GM21367 (cell line): ENCODE data around the gene DRICH1.
"Not testable (repeated sequence)": the region's sequence is repeated elsewhere in the genome, so short reads cannot be mapped to it uniquely, and the experiment has no call there.

Experiments
- ATAC-seq: cut with Tn5 transposase; IDR thresholded peaks from one replicate; pipeline ENCODE4 v1.9.1; 2021; ENCODE audit not compliant: unreplicated experiment

Gene DRICH1

DNA sequence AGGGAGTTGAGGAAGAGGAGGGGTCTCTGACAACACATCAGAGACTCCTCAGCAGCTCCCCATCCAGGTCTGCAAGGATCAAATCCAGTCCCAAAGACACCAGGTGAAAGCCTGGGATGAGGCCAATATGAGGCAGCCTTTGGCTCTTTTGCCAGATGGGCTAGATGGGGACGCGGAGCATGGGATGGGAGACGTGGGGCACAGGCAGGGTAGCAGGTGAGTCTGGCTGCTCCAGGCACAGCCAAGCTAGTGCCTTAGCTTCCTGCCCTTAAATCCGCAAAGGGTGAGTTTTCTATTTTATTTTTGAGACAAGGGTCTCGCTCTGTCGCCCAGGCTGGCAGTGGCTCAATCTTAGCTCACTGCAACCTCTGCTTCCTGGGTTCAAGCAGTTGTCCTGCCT is 19.6 kb upstream of the DRICH1 start:
- no peak for ATAC-seq

- no peak for ATAC-seq
Observed at GRCh38 chr22:23649071-23649501, 17.0 kb upstream of the DRICH1 start.

GRCh38 chr22:23646526-23646925 is 14.4 kb upstream of the DRICH1 start:
- ATAC-seq: not testable (repeated sequence)

DNA sequence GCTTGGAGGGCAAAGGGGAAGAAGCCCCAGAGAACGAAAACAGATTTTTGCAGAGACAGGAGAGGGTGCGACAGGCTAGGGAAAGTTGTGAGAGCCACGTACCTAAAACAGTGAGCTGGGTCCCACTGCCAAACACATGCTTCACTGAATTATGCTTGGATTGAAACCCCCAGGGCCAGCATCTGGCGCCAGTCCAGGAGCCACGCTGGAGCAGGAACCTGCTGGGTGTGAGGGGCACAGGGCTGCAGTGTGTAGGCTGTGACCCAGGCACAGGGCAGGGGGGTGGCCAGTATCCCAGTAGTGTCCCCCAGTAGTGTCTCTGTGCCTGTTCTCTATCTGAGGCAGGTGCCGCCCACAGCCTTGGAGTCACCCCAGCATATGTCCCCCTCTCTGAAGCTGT is 8.1 kb upstream of the DRICH1 start:
- ATAC-seq: not testable (repeated sequence)

GRCh38 chr22:23639661-23640060 is 7.5 kb upstream of the DRICH1 start:
- ATAC-seq: no peak

DNA sequence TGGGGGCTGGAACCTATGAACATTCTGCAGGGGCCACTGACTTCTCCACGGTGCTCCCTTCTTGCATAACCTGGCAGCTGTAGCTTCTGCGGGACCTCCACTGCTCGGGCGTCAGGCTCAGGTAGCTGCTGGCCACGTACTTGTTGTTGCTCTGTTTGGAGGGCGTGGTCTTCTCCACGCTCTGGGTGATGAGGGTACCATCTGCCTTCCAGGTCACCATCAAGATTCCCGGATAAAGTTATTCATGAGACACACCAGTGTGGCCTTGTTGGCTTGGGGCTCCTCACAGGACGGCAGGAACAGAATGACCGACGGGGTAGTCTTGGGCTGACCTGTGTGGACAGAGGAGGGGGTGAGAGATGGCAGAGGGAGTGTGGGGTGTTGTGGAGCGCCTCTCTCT is 6.5 kb upstream of the DRICH1 start:
- ATAC-seq: no peak

DNA sequence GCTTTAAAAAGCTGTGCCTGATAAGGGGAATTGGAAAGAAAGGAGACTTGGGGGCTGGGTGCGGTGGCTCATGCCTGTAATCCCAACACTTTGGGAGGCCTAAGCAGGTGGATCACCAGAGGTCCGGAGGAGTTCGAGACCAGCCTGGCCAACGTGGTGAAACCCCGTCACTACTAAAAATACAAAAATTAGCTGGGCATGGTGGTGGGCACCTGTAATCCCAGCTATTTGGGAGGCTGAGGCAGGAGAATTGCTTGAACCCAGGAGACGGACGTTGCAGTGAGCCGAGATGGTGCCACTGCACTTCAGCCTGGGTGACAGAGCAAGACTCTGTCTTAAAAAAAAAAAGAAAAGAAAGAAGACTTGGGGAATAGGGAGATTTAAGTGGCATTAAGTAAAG is 3.2 kb upstream of the DRICH1 start:
- ATAC-seq: not testable (repeated sequence)

DNA sequence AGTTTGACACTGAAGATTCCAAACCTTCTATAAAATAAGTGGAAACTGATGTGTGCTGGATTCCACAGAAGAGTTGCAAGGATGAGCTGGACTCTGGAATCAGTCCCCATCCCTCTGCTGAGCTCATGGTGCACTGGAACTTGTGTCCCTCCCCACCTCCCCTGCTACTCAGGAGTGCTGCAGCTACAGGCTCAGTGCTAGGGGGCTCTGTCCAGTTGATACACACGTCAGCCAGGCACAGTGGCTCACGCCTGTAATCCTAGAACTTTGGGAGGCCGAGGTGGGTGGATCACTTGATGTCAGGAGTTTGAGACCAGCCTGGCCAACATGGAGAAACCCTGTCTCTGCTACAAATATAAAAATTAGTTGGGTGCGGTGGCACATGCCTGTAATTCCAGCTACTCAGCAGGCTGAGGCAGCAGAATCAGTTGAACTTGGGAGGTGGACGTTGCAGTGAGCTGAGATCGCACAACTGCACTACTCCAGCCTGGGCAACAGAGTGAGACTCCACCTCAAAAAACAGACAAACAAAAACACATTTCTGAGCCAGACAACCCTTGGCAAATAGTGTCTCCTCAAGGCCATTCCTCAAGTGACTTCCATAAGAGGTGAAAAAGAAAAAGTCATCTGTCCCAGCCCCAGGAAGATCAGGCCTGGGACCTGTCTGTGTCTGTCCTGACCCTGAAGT is 3.9 kb downstream of the DRICH1 start:
- not testable (repeated sequence) for ATAC-seq

DNA sequence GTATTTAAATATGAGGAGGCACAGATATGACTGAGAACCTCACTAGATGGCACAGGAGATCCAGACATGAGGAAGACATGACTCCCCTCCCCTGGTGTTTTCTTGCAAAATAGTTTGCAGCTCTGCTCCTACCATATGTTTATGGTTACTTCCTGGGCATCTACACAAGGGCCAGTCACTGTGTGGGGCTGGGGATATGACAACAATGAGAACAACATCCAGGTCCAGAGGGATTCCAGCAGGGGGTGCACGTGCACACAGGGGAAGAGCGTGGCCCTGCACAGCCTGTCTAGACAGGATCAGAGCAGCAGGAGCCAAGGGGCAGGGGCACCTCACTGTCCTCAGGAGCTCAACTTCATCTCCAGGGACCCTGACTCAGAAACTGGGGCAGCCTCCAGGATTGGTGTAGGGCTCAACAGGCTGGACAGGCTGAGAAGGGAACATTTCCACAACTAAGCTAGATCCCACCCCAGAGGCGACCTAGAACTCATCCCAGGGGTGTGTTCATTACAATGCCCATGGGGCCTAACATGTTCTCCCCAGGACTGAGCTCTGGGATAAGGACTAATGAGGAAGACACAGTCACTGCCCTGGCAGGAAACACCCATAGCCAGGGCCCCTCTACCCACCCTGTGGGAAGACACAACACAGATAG is 4.6 kb downstream of the DRICH1 start:
- not testable (repeated sequence) for ATAC-seq

- ATAC-seq: no peak
Observed at GRCh38 chr22:23626286-23626975, 5.7 kb downstream of the DRICH1 start.

GRCh38 chr22:23622634-23623033 is 9.5 kb downstream of the DRICH1 start:
- ATAC-seq: no peak

GRCh38 chr22:23621916-23622315 is 10.2 kb downstream of the DRICH1 start:
- ATAC-seq: not testable (repeated sequence)

DNA sequence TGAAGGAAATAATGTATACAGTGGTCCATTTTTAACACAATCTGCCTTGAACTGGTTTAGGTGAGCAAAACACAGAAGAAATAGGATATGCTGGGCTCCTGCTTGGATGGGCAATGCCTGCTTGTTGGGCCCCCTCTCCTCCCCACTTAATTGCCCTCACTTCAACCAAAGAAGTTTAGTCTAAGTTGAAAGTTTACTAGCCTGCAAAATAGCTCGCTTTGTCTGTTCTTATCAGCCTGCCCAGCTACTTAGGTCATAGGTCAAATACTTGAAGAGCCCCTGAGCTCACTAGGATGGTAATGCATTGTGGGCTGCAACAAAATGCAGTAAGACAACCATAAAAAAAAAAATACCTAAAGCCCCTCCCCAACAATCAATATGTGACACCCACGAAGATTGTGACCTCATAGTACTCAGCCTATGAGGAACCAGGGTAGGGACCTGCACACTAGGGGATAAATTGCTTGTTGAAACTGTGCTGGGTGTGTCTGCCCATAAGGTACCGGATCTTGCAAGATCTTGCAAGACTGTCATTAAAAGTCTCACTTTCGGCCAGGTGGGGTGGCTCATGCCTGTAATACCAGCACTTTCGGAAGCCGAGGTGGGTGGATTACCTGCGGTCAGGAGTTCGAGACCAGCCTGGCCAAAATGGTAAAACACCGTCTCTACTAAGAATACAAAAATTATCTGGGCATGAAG is 10.9 kb downstream of the DRICH1 start:
- ATAC-seq: no peak

DNA sequence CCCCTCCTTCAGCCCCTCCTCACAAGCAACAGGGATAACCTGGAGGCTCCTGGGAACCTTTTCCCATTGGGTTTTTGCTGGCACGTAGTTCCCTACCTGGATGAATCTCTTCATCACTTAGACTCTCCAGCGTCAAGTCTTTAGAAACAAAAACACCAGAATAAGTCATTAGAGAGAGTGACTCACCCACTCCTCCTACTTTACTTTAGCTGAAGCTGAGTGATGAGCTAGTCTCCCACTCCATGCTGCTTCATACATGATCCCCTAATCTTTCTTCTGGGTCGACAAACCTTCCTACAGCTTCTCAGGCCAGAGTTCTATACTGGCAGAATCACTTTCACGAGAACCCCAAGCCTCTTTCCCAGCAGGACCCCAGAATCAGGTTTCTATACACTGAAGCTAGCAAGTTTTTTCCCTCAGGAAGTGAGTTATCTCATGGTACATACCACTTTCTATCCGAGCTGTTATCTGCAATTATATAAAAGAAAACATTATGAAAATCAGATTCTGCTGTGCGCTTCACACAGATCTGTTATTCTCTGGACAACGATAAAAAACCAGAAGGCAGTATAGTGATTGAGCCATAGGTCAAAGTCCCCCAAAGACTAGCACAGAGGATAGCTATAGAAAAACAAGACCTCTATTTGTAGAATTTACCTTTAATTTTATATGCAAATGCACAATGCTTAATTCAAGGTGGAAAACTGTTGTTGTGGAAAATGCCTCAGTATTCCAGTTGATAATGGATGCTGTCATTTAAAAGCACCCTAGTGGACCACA is 18.7 kb downstream of the DRICH1 start:
- ATAC-seq: no peak

DNA sequence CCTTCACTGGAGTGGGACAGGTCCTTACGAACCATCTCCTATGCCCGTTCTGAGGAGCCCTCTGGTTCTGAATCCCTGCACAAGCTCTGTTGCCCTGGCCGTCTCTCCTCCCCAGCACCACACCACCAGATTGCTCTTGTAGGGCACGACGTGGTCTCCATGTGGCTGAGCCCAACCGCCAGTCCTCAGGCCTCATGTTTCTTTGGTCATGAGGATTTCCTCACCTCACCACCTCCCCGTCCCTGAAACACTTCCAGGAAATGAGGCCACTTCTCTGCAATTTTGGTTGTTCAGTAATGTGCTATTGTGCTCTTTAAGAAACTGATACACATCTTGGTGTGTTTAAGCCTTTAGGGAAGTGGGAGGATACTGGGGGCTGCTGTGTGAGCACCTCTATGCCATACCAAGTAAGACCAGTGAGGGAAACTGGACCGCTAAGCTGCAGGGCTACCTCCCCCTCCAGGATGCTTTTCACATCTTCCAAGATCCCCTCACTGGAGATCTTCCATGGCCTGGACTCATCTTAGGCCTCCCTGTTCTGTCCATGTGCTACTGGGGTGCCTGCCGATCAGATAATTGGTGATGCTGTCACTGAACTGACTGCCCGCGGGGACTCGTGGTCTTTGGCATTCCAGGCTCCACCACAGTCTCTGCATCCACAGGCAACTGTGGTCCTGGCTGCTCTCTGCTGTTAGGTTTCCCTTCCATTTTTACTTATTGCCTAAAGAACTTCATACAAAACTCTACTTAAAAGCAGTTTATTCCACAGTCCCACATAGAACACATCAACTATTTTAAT is 21.9 kb downstream of the DRICH1 start:
- ATAC-seq: no peak

- no peak for ATAC-seq
Observed at GRCh38 chr22:23608583-23608982, 23.5 kb downstream of the DRICH1 start.

GRCh38 chr22:23606204-23607131 is 25.7 kb downstream of the DRICH1 start:
- ATAC-seq: no peak

- ATAC-seq: no peak
Observed at GRCh38 chr22:23604939-23605712, 27.0 kb downstream of the DRICH1 start.
